H9 (cell line): ENCODE data around the gene RNU7-1. TPM values are rescaled to one million over a fixed set of nuclear protein-coding genes. Genes with fewer than 3 reads are reported as not detected.

ENCODE experiments used
- DNase-seq: peaks from one replicate; pipeline ENCODE4 v3.0.0-alpha.2; 2017
- H2AFZ ChIP-seq: one replicate; pipeline ENCODE4 v1.6.1; 2013; ENCODE audit warnings: mild to moderate bottlenecking, low read length, control low read depth, moderate library complexity
- H2AK5ac ChIP-seq: 2 replicates; pipeline ENCODE4 v1.6.1; 2013; ENCODE audit warnings: low read length, control low read depth, mixed read lengths; ENCODE audit not compliant: insufficient read length
- H2BK120ac ChIP-seq: one replicate; pipeline ENCODE4 v1.6.1; 2013; ENCODE audit warnings: low read depth, mild to moderate bottlenecking, low read length, control low read depth, inconsistent platforms; ENCODE audit not compliant: poor library complexity, severe bottlenecking
- H2BK12ac ChIP-seq: 2 replicates; pipeline ENCODE4 v1.6.1; 2013; ENCODE audit warnings: low read length, control low read depth, mixed read lengths, low read depth; ENCODE audit not compliant: insufficient read length
- H2BK15ac ChIP-seq: 2 replicates; pipeline ENCODE4 v1.6.1; 2013; ENCODE audit warnings: low read depth, low read length, control low read depth
- H2BK20ac ChIP-seq: one replicate; pipeline ENCODE4 v1.6.1; 2013; ENCODE audit warnings: low read depth, mild to moderate bottlenecking, low read length, control low read depth, inconsistent platforms; ENCODE audit not compliant: poor library complexity, severe bottlenecking
- H2BK5ac ChIP-seq: 2 replicates; pipeline ENCODE4 v1.6.1; 2013; ENCODE audit warnings: low read length, control low read depth, mixed read lengths; ENCODE audit not compliant: insufficient read length
- H3K14ac ChIP-seq: 2 replicates; pipeline ENCODE4 v1.6.1; 2013; ENCODE audit warnings: low read length, control low read depth; ENCODE audit not compliant: insufficient read depth
- H3K18ac ChIP-seq: 2 replicates; pipeline ENCODE4 v1.6.1; 2013; ENCODE audit warnings: low read depth, mild to moderate bottlenecking, mixed read lengths, low read length, control low read depth; ENCODE audit not compliant: insufficient read length
- H3K23ac ChIP-seq: 2 replicates; pipeline ENCODE4 v1.6.1; 2013; ENCODE audit warnings: low read length, control low read depth, mixed read lengths, low read depth; ENCODE audit not compliant: insufficient read length
- H3K23me2 ChIP-seq: 2 replicates; pipeline ENCODE4 v1.6.1; 2013; ENCODE audit warnings: low read depth, mild to moderate bottlenecking, mixed read lengths, low read length, control low read depth; ENCODE audit not compliant: insufficient read length, poor library complexity, severe bottlenecking
- H3K27ac ChIP-seq: 2 replicates; pipeline ENCODE4 v1.5.1; 2013; ENCODE audit warnings: low read length, control low read depth, mixed read lengths, low read depth; ENCODE audit not compliant: insufficient read length
- H3K27me3 ChIP-seq: 2 replicates; pipeline ENCODE4 v1.6.1; 2013; ENCODE audit warnings: low read length, control low read depth, inconsistent platforms; ENCODE audit not compliant: insufficient read depth
- H3K4ac ChIP-seq: 2 replicates; pipeline ENCODE4 v1.6.1; 2013; ENCODE audit warnings: low read depth, mild to moderate bottlenecking, control low read depth, inconsistent platforms, low read length, moderate library complexity
- H3K4me1 ChIP-seq: 2 replicates; pipeline ENCODE4 v1.6.1; 2013; ENCODE audit warnings: low read length, control low read depth, inconsistent platforms; ENCODE audit not compliant: insufficient read depth
- H3K4me2 ChIP-seq: 2 replicates; pipeline ENCODE4 v1.6.1; 2013; ENCODE audit warnings: low read length, control low read depth, mixed read lengths; ENCODE audit not compliant: insufficient read length, insufficient read depth
- H3K56ac ChIP-seq: 2 replicates; pipeline ENCODE4 v1.6.1; 2013; ENCODE audit warnings: low read depth, mild to moderate bottlenecking, mixed read lengths, low read length, control low read depth; ENCODE audit not compliant: insufficient read length
- H3K79me1 ChIP-seq: 2 replicates; pipeline ENCODE4 v1.6.1; 2013; ENCODE audit warnings: low read depth, mild to moderate bottlenecking, moderate library complexity, low read length, control low read depth, inconsistent platforms; ENCODE audit not compliant: insufficient read depth, poor library complexity, severe bottlenecking
- H3K79me2 ChIP-seq: 2 replicates; pipeline ENCODE4 v1.6.1; 2013; ENCODE audit warnings: low read length, control low read depth, inconsistent platforms; ENCODE audit not compliant: insufficient read depth
- H3K9ac ChIP-seq: 2 replicates; pipeline ENCODE4 v1.6.1; 2013; ENCODE audit warnings: low read length, control low read depth, mixed read lengths; ENCODE audit not compliant: insufficient read length; ENCODE audit errors: extremely low read depth
- H3K9me3 ChIP-seq: one replicate; pipeline ENCODE4 v1.6.1; 2013; ENCODE audit warnings: low read depth, low read length, inconsistent platforms; ENCODE audit not compliant: control insufficient read depth
- H3T11ph ChIP-seq: one replicate; pipeline ENCODE4 v1.6.1; 2013; ENCODE audit warnings: mild to moderate bottlenecking, low read length, control low read depth, inconsistent platforms
- H4K20me1 ChIP-seq: one replicate; pipeline ENCODE4 v1.6.1; 2013; ENCODE audit not compliant: control insufficient read depth, insufficient read length, insufficient read depth
- H4K5ac ChIP-seq: 2 replicates; pipeline ENCODE4 v1.6.1; 2013; ENCODE audit warnings: low read depth, mild to moderate bottlenecking, mixed read lengths, low read length, control low read depth; ENCODE audit not compliant: insufficient read length
- H4K8ac ChIP-seq: replicated peaks from 2 replicates; pipeline ENCODE4 v1.6.1; 2013; ENCODE audit warnings: low read length, control low read depth, mixed read lengths, low read depth; ENCODE audit not compliant: insufficient read length
- H4K91ac ChIP-seq: 2 replicates; pipeline ENCODE4 v1.6.1; 2013; ENCODE audit warnings: low read depth, mild to moderate bottlenecking, moderate library complexity, mixed read lengths, low read length, control low read depth; ENCODE audit not compliant: insufficient read length
- H3K27ac Mint-ChIP-seq, 3 experiments: 2 replicates in 2 of 3; 3 replicates in 1 of 3; pipeline ENCODE4 v1.8.0; 2020 to 2021; ENCODE audit warnings: mixed read lengths in 3 of 3, mild to moderate bottlenecking in 1 of 3, moderate library complexity in 1 of 3
- H3K27me3 Mint-ChIP-seq: 2 replicates; pipeline ENCODE4 v1.8.0; 2021; ENCODE audit warnings: low read depth, mild to moderate bottlenecking, moderate library complexity, mixed read lengths
- H3K36me3 Mint-ChIP-seq, 3 experiments: 2 replicates in 2 of 3; 3 replicates in 1 of 3; pipeline ENCODE4 v1.8.0; 2020 to 2021; ENCODE audit warnings: low read depth in 3 of 3, mixed read lengths in 3 of 3; ENCODE audit not compliant: insufficient read depth in 1 of 3
- H3K4me1 Mint-ChIP-seq, 2 experiments: 2 replicates each; pipeline ENCODE4 v1.8.0; 2020; ENCODE audit warnings: mixed read lengths in 2 of 2
- H3K4me3 Mint-ChIP-seq, 2 experiments: 2 replicates in 1 of 2; 3 replicates in 1 of 2; pipeline ENCODE4 v1.8.0; 2020 to 2021; ENCODE audit warnings: mild to moderate bottlenecking in 2 of 2, mixed read lengths in 2 of 2, moderate library complexity in 1 of 2
- H3K9me3 Mint-ChIP-seq, 2 experiments: 2 replicates in 1 of 2; 3 replicates in 1 of 2; pipeline ENCODE4 v1.8.0; 2020; ENCODE audit warnings: mild to moderate bottlenecking in 2 of 2, mixed read lengths in 2 of 2, moderate library complexity in 1 of 2
- CTCF ChIP-seq: fragments of 200-600 bp; sonication (generic); conservative IDR thresholded peaks from 3 replicates; pipeline ENCODE4 v1.8.0; 2021; ENCODE audit warnings: antibody characterized with exemption, mild to moderate bottlenecking
- WGBS: extraction: QIAGEN DNeasy Blood & Tissue Kit; methylation state at CpG from one replicate; pipeline ENCODE4 v1.1.7; 2013; ENCODE audit warnings: missing lambda C conversion rate, low lambda C conversion rate, mixed read lengths; ENCODE audit not compliant: insufficient read length; ENCODE audit errors: extremely low coverage; 5-methylcytosine and 5-hydroxymethylcytosine counted together
- total RNA-seq: library from RNA; stranded (reverse); gene quantifications from 2 replicates; pipeline ENCODE4 v1.2.1, GENCODE V29; 2021

The RNU7-1 gene
- total RNA-seq, 1 experiment from 2014 or later: not detected

GRCh38 chr12:6946033-6946919, 2.7 kb downstream of the RNU7-1 start:
- Histone ChIP-seq H2AK5ac (no peak overlapping the region), H2AFZ (no peak overlapping the region), H4K20me1 (peaks cover 2% of the 10 kb centered on the region), H2BK5ac (no peak overlapping the region), H3K56ac (no peak overlapping the region), H3K4me1 (0 out of 2 replicates have a peak, but pooled peaks cover 4% of the 10 kb centered on the region), H2BK120ac (no peak overlapping the region), H3K79me2 (no peaks in the 10 kb centered on the region), H2BK12ac (no peak overlapping the region), H3K18ac (peak overlapping the region; percentile 25), H4K91ac (no peak overlapping the region), H3K79me1 (no peaks in the 10 kb centered on the region), H3K9me3 (no peaks in the 10 kb centered on the region), H3K23me2 (peaks cover 16% of the 10 kb centered on the region), H2BK15ac (no peak overlapping the region), H3K27ac (no peak overlapping the region), H3K9ac (no peak overlapping the region), H4K5ac (no peak overlapping the region), H4K8ac (no peak overlapping the region), H3K23ac (no peak overlapping the region), H2BK20ac (no peak overlapping the region), H3K14ac (no peak overlapping the region), H3T11ph (no peak overlapping the region), H3K27me3 (no peaks in the 10 kb centered on the region), H3K4ac (no peak overlapping the region), H3K4me2 (peak overlapping the region; percentile 96)
- peak overlapping the region; percentile 68 to 94 (median 85) for H3K27ac Mint-ChIP-seq
- no peaks in the 10 kb centered on the region; a peak in 1 of 5 replicates for H3K9me3 Mint-ChIP-seq
- no CpG with 5 or more reads among the region's 32 CpGs for WGBS
- H3K27me3 Mint-ChIP-seq: peaks cover 2% of the 10 kb centered on the region; the same call in 1 of the 2 replicates
- peak overlapping the region; percentile 93 to 94 for H3K4me3 Mint-ChIP-seq
- H3K36me3 Mint-ChIP-seq: peaks cover 3 to 18% (median 9%) of the 10 kb centered on the region in 3 experiments
- H3K4me1 Mint-ChIP-seq: peaks cover 39% of the 10 kb centered on the region in 2 experiments
- peak; percentile 100 for DNase-seq
- no peak for TF ChIP-seq CTCF
